Loucy (cell line): ENCODE measurements around the gene TOGARAM2.

Experiments
- H2AFZ ChIP-seq: fragments of 200-600 bp; sonication (generic); 2 replicates; pipeline ENCODE4 v1.6.0; 2016; ENCODE audit warnings: antibody characterized with exemption, mild to moderate bottlenecking, low read length, moderate library complexity
- H3F3A ChIP-seq: fragments of 200-600 bp; 2 replicates; pipeline ENCODE4 v1.6.0; 2016; ENCODE audit warnings: antibody characterized with exemption, low read depth, mild to moderate bottlenecking
- H3K27me3 ChIP-seq: fragments of 200-600 bp; sonication (generic); 2 replicates; pipeline ENCODE4 v1.6.1; 2014; ENCODE audit warnings: low read length, mild to moderate bottlenecking; ENCODE audit not compliant: insufficient read depth, poor library complexity, severe bottlenecking
- H3K36me3 ChIP-seq: fragments of 200-600 bp; sonication (generic); 2 replicates; pipeline ENCODE4 v1.6.1; 2016; ENCODE audit warnings: low read length; ENCODE audit not compliant: insufficient read depth
- H3K4me1 ChIP-seq: fragments of 200-600 bp; sonication (generic); 2 replicates; pipeline ENCODE4 v1.5.1; 2014; ENCODE audit warnings: low read length, mild to moderate bottlenecking; ENCODE audit not compliant: insufficient read depth, poor library complexity, severe bottlenecking
- H3K4me2 ChIP-seq: fragments of 200-600 bp; sonication (generic); 2 replicates; pipeline ENCODE4 v1.6.0; 2014; ENCODE audit warnings: antibody characterized with exemption, low read length, low read depth, mild to moderate bottlenecking; ENCODE audit not compliant: poor library complexity, severe bottlenecking
- H3K4me3 ChIP-seq: fragments of 200-600 bp; sonication (generic); 2 replicates; pipeline ENCODE4 v1.5.1; 2014; ENCODE audit warnings: low read length, mild to moderate bottlenecking, mixed read lengths; ENCODE audit not compliant: poor library complexity, severe bottlenecking
- H3K79me2 ChIP-seq: fragments of 200-600 bp; sonication (generic); 2 replicates; pipeline ENCODE4 v1.6.1; 2014; ENCODE audit warnings: low read length; ENCODE audit not compliant: insufficient read depth
- H3K9ac ChIP-seq: fragments of 200-600 bp; sonication (generic); 2 replicates; pipeline ENCODE4 v1.6.0; 2014; ENCODE audit warnings: mild to moderate bottlenecking, low read depth, low read length, moderate library complexity; ENCODE audit not compliant: poor library complexity, severe bottlenecking
- H3K9me2 ChIP-seq: fragments of 200-600 bp; sonication (generic); replicated peaks from 2 replicates; pipeline ENCODE4 v1.6.1; 2016; ENCODE audit warnings: low read depth, low read length, mixed read lengths
- H3K9me3 ChIP-seq: fragments of 200-600 bp; sonication (generic); 2 replicates; pipeline ENCODE4 v1.6.1; 2014; ENCODE audit warnings: mild to moderate bottlenecking, antibody characterized with exemption, low read length, low read depth; ENCODE audit not compliant: insufficient read depth
- H4K20me1 ChIP-seq: fragments of 200-600 bp; sonication (generic); 2 replicates; pipeline ENCODE4 v1.6.0; 2014; ENCODE audit warnings: antibody characterized with exemption, low read length, mild to moderate bottlenecking; ENCODE audit not compliant: insufficient read depth, poor library complexity, severe bottlenecking
- EZH2phosphoT487 ChIP-seq: fragments of 200-600 bp; IDR thresholded peaks from 2 replicates; pipeline ENCODE4 v1.6.1; 2018; ENCODE audit warnings: antibody characterized with exemption, mild to moderate bottlenecking, moderate library complexity, borderline replicate concordance
- TF ChIP-seq, protein P1 (sequence below): fragments of 200-600 bp; sonication (generic); conservative IDR thresholded peaks from 2 replicates; pipeline ENCODE4 v1.5.1; 2014; ENCODE audit warnings: mild to moderate bottlenecking, antibody characterized with exemption, low read length

Gene TOGARAM2

DNA sequence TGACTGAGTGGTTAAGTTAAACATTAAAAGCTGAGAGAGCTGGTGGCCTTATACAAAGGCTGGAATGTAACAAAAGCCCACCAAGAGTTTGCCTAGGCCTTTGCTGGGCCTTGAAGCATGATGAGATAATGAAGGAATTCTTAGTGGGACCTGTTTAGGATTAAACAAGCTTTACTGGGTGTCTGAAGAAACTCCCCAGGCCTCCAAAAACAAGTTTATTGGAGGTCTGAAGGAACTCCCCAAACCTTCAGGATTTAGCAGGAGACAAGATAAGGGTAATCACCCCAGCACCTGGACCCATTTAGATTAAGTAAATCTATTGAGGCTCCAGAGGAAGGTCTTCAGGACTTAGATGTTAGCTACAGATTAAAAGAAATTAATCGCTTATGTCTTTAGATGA lies 74.5 kb downstream of the TOGARAM2 start:
- Histone ChIP-seq H3K4me2 (no peak overlapping the region), H3K9me3 (no peaks in the 10 kb centered on the region), H3F3A (no peaks in the 10 kb centered on the region), H3K4me3 (no peak overlapping the region), H3K79me2 (no peaks in the 10 kb centered on the region), H3K27me3 (no peaks in the 10 kb centered on the region), H3K9me2 (no peaks in the 10 kb centered on the region), H4K20me1 (no peaks in the 10 kb centered on the region), H3K36me3 (no peaks in the 10 kb centered on the region), H2AFZ (no peak overlapping the region), H3K9ac (no peak overlapping the region), H3K4me1 (peaks cover under 1% of the 10 kb centered on the region)
- no peak for TF ChIP-seq EZH2phosphoT487
- TF ChIP-seq, protein P1, sequence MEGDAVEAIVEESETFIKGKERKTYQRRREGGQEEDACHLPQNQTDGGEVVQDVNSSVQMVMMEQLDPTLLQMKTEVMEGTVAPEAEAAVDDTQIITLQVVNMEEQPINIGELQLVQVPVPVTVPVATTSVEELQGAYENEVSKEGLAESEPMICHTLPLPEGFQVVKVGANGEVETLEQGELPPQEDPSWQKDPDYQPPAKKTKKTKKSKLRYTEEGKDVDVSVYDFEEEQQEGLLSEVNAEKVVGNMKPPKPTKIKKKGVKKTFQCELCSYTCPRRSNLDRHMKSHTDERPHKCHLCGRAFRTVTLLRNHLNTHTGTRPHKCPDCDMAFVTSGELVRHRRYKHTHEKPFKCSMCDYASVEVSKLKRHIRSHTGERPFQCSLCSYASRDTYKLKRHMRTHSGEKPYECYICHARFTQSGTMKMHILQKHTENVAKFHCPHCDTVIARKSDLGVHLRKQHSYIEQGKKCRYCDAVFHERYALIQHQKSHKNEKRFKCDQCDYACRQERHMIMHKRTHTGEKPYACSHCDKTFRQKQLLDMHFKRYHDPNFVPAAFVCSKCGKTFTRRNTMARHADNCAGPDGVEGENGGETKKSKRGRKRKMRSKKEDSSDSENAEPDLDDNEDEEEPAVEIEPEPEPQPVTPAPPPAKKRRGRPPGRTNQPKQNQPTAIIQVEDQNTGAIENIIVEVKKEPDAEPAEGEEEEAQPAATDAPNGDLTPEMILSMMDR, result no peak

DNA sequence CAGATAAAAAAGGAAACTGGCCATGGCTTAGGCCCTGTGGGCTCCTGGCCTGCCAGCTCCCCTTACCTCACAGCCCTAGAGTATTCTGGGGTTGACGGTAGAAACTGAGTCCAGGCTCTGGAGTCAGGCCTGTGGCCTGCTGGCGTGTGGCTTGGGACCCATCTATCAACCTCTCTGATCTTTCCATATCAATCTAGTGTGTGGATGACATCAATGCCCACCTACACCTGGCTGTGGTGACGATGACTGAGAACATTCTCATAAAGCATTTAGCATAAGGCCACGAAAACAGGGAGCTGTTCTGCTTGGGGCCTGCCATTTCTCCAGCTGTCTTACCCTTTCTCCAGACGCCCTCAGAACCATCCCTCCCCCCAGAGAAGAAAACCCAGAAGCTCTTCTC lies 75.4 kb downstream of the TOGARAM2 start:
- no peak for TF ChIP-seq EZH2phosphoT487
- TF ChIP-seq, protein P1, result no peak
- H3K4me1 ChIP-seq, result no peaks in the 10 kb centered on the region

DNA sequence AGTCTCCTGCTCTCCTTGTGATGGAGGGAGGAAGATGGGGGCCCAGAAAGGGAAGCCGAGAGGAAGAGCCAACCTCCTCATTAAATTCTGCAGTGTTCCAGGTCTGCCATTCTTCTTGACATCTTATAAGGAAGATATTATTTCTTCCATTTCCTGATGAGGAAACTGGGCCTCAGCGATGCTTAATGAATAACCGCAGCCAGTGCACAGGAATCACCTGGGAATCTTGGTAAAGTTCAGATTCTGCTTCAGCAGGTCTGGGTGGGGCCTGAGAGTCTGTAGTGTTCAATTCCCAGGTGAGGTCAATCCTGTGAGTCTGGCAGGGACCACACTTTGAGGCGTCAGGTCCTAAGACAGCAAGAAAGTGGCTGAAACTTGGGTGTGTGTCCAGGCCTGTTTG lies 75.9 kb downstream of the TOGARAM2 start:
- Histone ChIP-seq H4K20me1 (no peaks in the 10 kb centered on the region), H3K9ac (no peak overlapping the region), H3K4me2 (no peak overlapping the region)

More for the DNA sequence above, 75.4 kb downstream of the TOGARAM2 start:
- no peaks in the 10 kb centered on the region for H3K9me2 ChIP-seq
- no peaks in the 10 kb centered on the region for H3K27me3 ChIP-seq
- no peak overlapping the region for H3K4me3 ChIP-seq
- H3K9me3 ChIP-seq, result no peaks in the 10 kb centered on the region
- H2AFZ ChIP-seq, result no peak overlapping the region
- no peak overlapping the region for H3K4me2 ChIP-seq
- no peaks in the 10 kb centered on the region for H3F3A ChIP-seq
- H3K36me3 ChIP-seq, result no peaks in the 10 kb centered on the region
- H3K79me2 ChIP-seq, result no peaks in the 10 kb centered on the region
- no peak overlapping the region for H3K9ac ChIP-seq
- no peaks in the 10 kb centered on the region for H4K20me1 ChIP-seq

More for the DNA sequence above, 75.9 kb downstream of the TOGARAM2 start:
- no peaks in the 10 kb centered on the region for H3K27me3 ChIP-seq
- no peaks in the 10 kb centered on the region for H3K36me3 ChIP-seq
- H2AFZ ChIP-seq, result no peak overlapping the region
- no peaks in the 10 kb centered on the region for H3K9me3 ChIP-seq
- no peaks in the 10 kb centered on the region for H3K9me2 ChIP-seq
- no peaks in the 10 kb centered on the region for H3F3A ChIP-seq
- H3K4me3 ChIP-seq, result no peak overlapping the region
- no peaks in the 10 kb centered on the region for H3K79me2 ChIP-seq
- H3K4me1 ChIP-seq, result no peaks in the 10 kb centered on the region
- TF ChIP-seq, protein P1, result no peak
- no peak for TF ChIP-seq EZH2phosphoT487
